Body of pancreas (tissue), 4 donors: Measurements from ENCODE around the gene RSAD2. TPM values are rescaled to one million over a fixed set of nuclear protein-coding genes. Genes with fewer than 3 reads are reported as not detected.

ENCODE experiments used
- ATAC-seq: fragments of 150-250 bp; one replicate; pipeline ENCODE4 v1.9.1; 2016
- DNase-seq, 4 donors: peaks; one replicate each; pipeline ENCODE4 v3.0.0-alpha.2; 2019
- H3K27ac ChIP-seq, 4 donors: fragments of 200-600 bp; sonication (generic); 1 replicate in 3 of 4; 2 replicates in 1 of 4; pipeline versions ENCODE4 v1.5.1 to v1.6.1; 2016 to 2019; ENCODE audit warnings: mild to moderate bottlenecking in 1 of 4, mixed read lengths in 1 of 4, moderate library complexity in 1 of 4
- H3K27me3 ChIP-seq, 2 donors: fragments of 200-600 bp; sonication (generic); one replicate each; pipeline ENCODE4 v1.6.0; 2016; ENCODE audit warnings: mild to moderate bottlenecking in 1 of 2
- H3K36me3 ChIP-seq, 2 donors: fragments of 200-600 bp; sonication (generic); replicated peaks in 1 of 2; 2 replicates each; pipeline ENCODE4 v1.5.1; 2016; ENCODE audit warnings: low read depth in 2 of 2; ENCODE audit not compliant: insufficient read depth in 1 of 2
- H3K4me1 ChIP-seq: fragments of 200-600 bp; sonication (generic); one replicate; pipeline ENCODE4 v1.6.0; 2016
- H3K4me3 ChIP-seq, 2 donors: fragments of 200-600 bp; sonication (generic); 1 replicate in 1 of 2; 2 replicates in 1 of 2; pipeline ENCODE4 v1.5.1; 2016 to 2019
- H3K9me3 ChIP-seq, 3 donors: fragments of 200-600 bp; sonication (generic); 1 replicate in 2 of 3; 2 replicates in 1 of 3; pipeline ENCODE4 v1.5.1; 2016
- POLR2A ChIP-seq, 3 donors: fragments of 450-650 bp; IDR thresholded peaks; one replicate each; pipeline ENCODE4 v1.6.1; 2016; ENCODE audit warnings: antibody characterized with exemption in 3 of 3, mild to moderate bottlenecking in 2 of 3
- WGBS, 2 donors: methylation state at CpG; one replicate each; pipeline ENCODE4 v1.1.5; 2017; 5-methylcytosine and 5-hydroxymethylcytosine counted together
- intact Hi-C: fragments of 100-400 bp; cut with DNase I; formaldehyde crosslinking; loops from one replicate; pipeline ENCODE4 v1.15.1; 2023
- total RNA-seq, 2 donors: library from RNA; depleted of rRNA; stranded (reverse); fragments of >200 nt; gene quantifications; one replicate each; pipeline ENCODE4 v1.1.0, GENCODE V29; 2016
- TF ChIP-seq, protein P1 (sequence below), 7 experiments: fragments of 450-650 bp in 4 of 7; fragments of 200-600 bp in 3 of 7; sonication (generic) in 3 of 7; IDR thresholded peaks; one replicate each; pipeline ENCODE4 v1.5.1; 2016 to 2019; ENCODE audit warnings: antibody characterized with exemption in 7 of 7

RSAD2 gene
- total RNA-seq, 2 donors from 2014 or later: under 0.01 to 1.0 TPM

GRCh38 chr2:6945821-6946220 lies 68.2 kb downstream of the RSAD2 start:
- TF ChIP-seq, protein P1, sequence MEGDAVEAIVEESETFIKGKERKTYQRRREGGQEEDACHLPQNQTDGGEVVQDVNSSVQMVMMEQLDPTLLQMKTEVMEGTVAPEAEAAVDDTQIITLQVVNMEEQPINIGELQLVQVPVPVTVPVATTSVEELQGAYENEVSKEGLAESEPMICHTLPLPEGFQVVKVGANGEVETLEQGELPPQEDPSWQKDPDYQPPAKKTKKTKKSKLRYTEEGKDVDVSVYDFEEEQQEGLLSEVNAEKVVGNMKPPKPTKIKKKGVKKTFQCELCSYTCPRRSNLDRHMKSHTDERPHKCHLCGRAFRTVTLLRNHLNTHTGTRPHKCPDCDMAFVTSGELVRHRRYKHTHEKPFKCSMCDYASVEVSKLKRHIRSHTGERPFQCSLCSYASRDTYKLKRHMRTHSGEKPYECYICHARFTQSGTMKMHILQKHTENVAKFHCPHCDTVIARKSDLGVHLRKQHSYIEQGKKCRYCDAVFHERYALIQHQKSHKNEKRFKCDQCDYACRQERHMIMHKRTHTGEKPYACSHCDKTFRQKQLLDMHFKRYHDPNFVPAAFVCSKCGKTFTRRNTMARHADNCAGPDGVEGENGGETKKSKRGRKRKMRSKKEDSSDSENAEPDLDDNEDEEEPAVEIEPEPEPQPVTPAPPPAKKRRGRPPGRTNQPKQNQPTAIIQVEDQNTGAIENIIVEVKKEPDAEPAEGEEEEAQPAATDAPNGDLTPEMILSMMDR (IDR thresholded peaks at IDR 0.05): no peak
- no peak for TF ChIP-seq POLR2A (IDR thresholded peaks at IDR 0.05)
- no peaks in the 10 kb centered on the region for H3K9me3 ChIP-seq
- no peaks in the 10 kb centered on the region for H3K27me3 ChIP-seq
- peak overlapping the region in 2 of 4 donors; percentile 28 to 29 for H3K27ac ChIP-seq
- DNase-seq (no peak), ATAC-seq (no peak)
- H3K36me3 ChIP-seq: no peaks in the 10 kb centered on the region
- H3K4me1 ChIP-seq: peaks cover 30% of the 10 kb centered on the region
- intact Hi-C loops: no loop called here
- H3K4me3 ChIP-seq: no peak overlapping the region

DNA sequence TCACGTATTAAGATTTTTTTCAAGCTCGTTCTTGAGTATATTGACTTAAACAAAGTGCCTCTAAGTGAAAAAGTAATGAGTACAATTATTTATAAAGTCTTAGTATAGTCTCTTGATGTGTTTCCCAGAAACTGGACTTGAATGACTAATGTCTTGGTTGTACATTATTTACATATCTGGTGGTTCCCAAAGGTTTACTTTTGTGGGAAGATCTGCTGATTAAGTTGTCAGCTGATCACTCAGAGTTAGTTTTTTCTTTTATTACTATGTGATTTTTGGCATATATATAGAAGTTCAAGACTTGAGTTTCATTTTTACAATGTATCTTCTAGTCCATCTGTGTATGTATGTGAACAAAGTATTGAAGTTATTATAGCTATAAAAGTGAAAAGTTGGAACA lies 69.1 kb downstream of the RSAD2 start:
- Histone ChIP-seq H3K36me3 (no peaks in the 10 kb centered on the region), H3K9me3 (no peaks in the 10 kb centered on the region), H3K27me3 (no peaks in the 10 kb centered on the region), H3K4me3 (no peak overlapping the region), H3K4me1 (peaks cover 27% of the 10 kb centered on the region), H3K27ac (peak overlapping the region in 1 of 4 donors; percentile 58)
- no peak for TF ChIP-seq POLR2A (IDR thresholded peaks at IDR 0.05)
- TF ChIP-seq, protein P1 (IDR thresholded peaks at IDR 0.05): no peak
- ATAC-seq (no peak), DNase-seq (no peak)
- intact Hi-C loops: no loop called here
- 39 to 46% methylated on average over 2 of the region's 2 CpGs for WGBS, 2 donors

Other genes with a start within 250 kb of the RSAD2 start
- gene CMPK2, start 11.9 kb upstream of the RSAD2 start, total RNA-seq: 1 to 10 TPM; 6.7 to 6.9 TPM
- 100 to 1,000 TPM in 1 of 2 donors, 10 to 100 TPM in 1; 52.7 to 109 TPM for gene RNF144A, start 39.6 kb downstream of the RSAD2 start, total RNA-seq